GM23338 (cell line): ENCODE measurements around the gene PTPRN2. TPM values are rescaled to one million over a fixed set of nuclear protein-coding genes. Genes with fewer than 3 reads are reported as not detected.

Experiments
- ATAC-seq: fragments of 200-7000 bp; cut with Tn5 transposase; 3 replicates; pipeline ENCODE4 v1.9.1; 2020
- DNase-seq: peaks from one replicate; pipeline ENCODE4 v3.0.0-alpha.2; 2015; ENCODE audit warnings: low spot score
- H2AFZ ChIP-seq: fragments of 200-600 bp; sonication (generic); 2 replicates; pipeline ENCODE4 v1.8.0; 2016; ENCODE audit warnings: antibody characterized with exemption, mild to moderate bottlenecking, moderate library complexity
- H3F3A ChIP-seq: fragments of 200-600 bp; sonication (generic); replicated peaks from 2 replicates; pipeline ENCODE4 v1.8.0; 2017; ENCODE audit warnings: antibody characterized with exemption, mixed run types, low read depth
- H3K27ac ChIP-seq: fragments of 200-600 bp; sonication (generic); 2 replicates; pipeline ENCODE4 v1.6.1; 2016; ENCODE audit warnings: low read depth
- H3K27me3 ChIP-seq: fragments of 200-600 bp; sonication (generic); 2 replicates; pipeline ENCODE4 v1.8.0; 2016; ENCODE audit warnings: mild to moderate bottlenecking, mixed run types, moderate library complexity; ENCODE audit not compliant: insufficient read depth
- H3K36me3 ChIP-seq: fragments of 200-600 bp; sonication (generic); 2 replicates; pipeline ENCODE4 v1.8.0; 2016; ENCODE audit warnings: mild to moderate bottlenecking; ENCODE audit not compliant: insufficient read depth
- H3K4me1 ChIP-seq: fragments of 200-600 bp; sonication (generic); 2 replicates; pipeline ENCODE4 v1.8.0; 2016; ENCODE audit warnings: mild to moderate bottlenecking, moderate library complexity; ENCODE audit not compliant: insufficient read depth
- H3K4me2 ChIP-seq: fragments of 200-600 bp; sonication (generic); 2 replicates; pipeline ENCODE4 v1.7.1; 2017; ENCODE audit warnings: mixed run types
- H3K4me3 ChIP-seq: fragments of 200-600 bp; sonication (generic); 2 replicates; pipeline ENCODE4 v1.6.1; 2016; ENCODE audit warnings: mixed run types
- H3K79me2 ChIP-seq: fragments of 200-600 bp; sonication (generic); replicated peaks from 2 replicates; pipeline ENCODE4 v1.8.0; 2017; ENCODE audit warnings: mild to moderate bottlenecking; ENCODE audit not compliant: insufficient read depth
- H3K9me2 ChIP-seq: fragments of 200-600 bp; sonication (generic); 2 replicates; pipeline ENCODE4 v1.8.0; 2017; ENCODE audit not compliant: insufficient read depth
- H4K20me1 ChIP-seq: fragments of 200-600 bp; sonication (generic); replicated peaks from 2 replicates; pipeline ENCODE4 v1.8.0; 2017; ENCODE audit warnings: mild to moderate bottlenecking; ENCODE audit not compliant: insufficient read depth
- H3K27ac Mint-ChIP-seq: 2 replicates; pipeline ENCODE4 v1.8.0; 2020; ENCODE audit warnings: inconsistent platforms, mild to moderate bottlenecking, moderate library complexity, mixed read lengths
- H3K27me3 Mint-ChIP-seq: 3 replicates; pipeline ENCODE4 v1.8.0; 2022; ENCODE audit warnings: low read depth, mild to moderate bottlenecking, moderate library complexity, mixed read lengths, inconsistent platforms; ENCODE audit not compliant: insufficient read depth, poor library complexity
- H3K36me3 Mint-ChIP-seq: 3 replicates; pipeline ENCODE4 v1.8.0; 2021; ENCODE audit warnings: low read depth, mild to moderate bottlenecking, inconsistent platforms, moderate library complexity, mixed read lengths
- H3K4me1 Mint-ChIP-seq: 3 replicates; pipeline ENCODE4 v1.8.0; 2020; ENCODE audit warnings: mild to moderate bottlenecking, inconsistent platforms, mixed read lengths
- H3K4me3 Mint-ChIP-seq: 3 replicates; pipeline ENCODE4 v1.8.0; 2021; ENCODE audit warnings: moderate library complexity, mild to moderate bottlenecking, inconsistent platforms, mixed read lengths
- H3K9me3 Mint-ChIP-seq: 3 replicates; pipeline ENCODE4 v1.8.0; 2020; ENCODE audit warnings: moderate library complexity, mild to moderate bottlenecking, inconsistent platforms, mixed read lengths
- CREB1 ChIP-seq: fragments of 250-450 bp; sonication (Bioruptor Pico); IDR thresholded peaks from 2 replicates; pipeline ENCODE4 v1.5.0; 2020; ENCODE audit warnings: low read depth, mild to moderate bottlenecking, moderate library complexity
- CTCF ChIP-seq, 2 experiments: fragments of 200-600 bp in 1 of 2; sonication (generic) in 1 of 2; conservative IDR thresholded peaks; 2 replicates each; pipeline versions ENCODE4 v1.5.1 to v1.6.1; 2016 to 2017; ENCODE audit warnings: antibody characterized with exemption in 2 of 2, low read depth in 2 of 2, mild to moderate bottlenecking in 2 of 2, moderate library complexity in 1 of 2
- ETS1 ChIP-seq: IDR thresholded peaks from 2 replicates; pipeline ENCODE4 v1.6.1; 2016; ENCODE audit warnings: antibody characterized with exemption
- EZH2phosphoT487 ChIP-seq: fragments of 200-600 bp; sonication (generic); IDR thresholded peaks from one replicate; pipeline ENCODE4 v1.8.1; 2018; ENCODE audit warnings: antibody characterized with exemption; ENCODE audit not compliant: unreplicated experiment
- JUNB ChIP-seq: IDR thresholded peaks from one replicate; pipeline ENCODE4 v1.6.1; 2016; ENCODE audit warnings: antibody characterized with exemption; ENCODE audit not compliant: unreplicated experiment
- NANOG ChIP-seq: IDR thresholded peaks from 2 replicates; pipeline ENCODE4 v1.6.1; 2016; ENCODE audit warnings: antibody characterized with exemption, borderline replicate concordance
- POLR2AphosphoS5 ChIP-seq: IDR thresholded peaks from 2 replicates; pipeline ENCODE4 v1.6.1; 2016; ENCODE audit warnings: antibody characterized with exemption, low read depth
- ZNF331 ChIP-seq: fragments of 250-450 bp; sonication (Bioruptor Pico); IDR thresholded peaks from 2 replicates; pipeline ENCODE4 v1.5.0; 2020; ENCODE audit warnings: low read depth, mild to moderate bottlenecking, moderate library complexity
- polyA plus RNA-seq: library from polyadenylated mRNA; unstranded; fragments of >200 nt; fragmentation: Nextera tagmentation; extraction: Ambion mirVana; gene quantifications from 2 replicates; pipeline ENCODE4 v1.2.1, GENCODE V29; 2016
- total RNA-seq: library from RNA; depleted of rRNA; stranded (reverse); fragments of >200 nt; shearing (Covaris generic); gene quantifications from 2 replicates; pipeline ENCODE4 v1.2.3, GENCODE V29; 2014
- TF ChIP-seq, protein P1 (sequence below): IDR thresholded peaks from one replicate; pipeline ENCODE4 v1.6.1; 2018; ENCODE audit warnings: antibody characterized with exemption; ENCODE audit not compliant: unreplicated experiment

The PTPRN2 gene
- total and polyA plus RNA-seq, 2 experiments from 2014 or later: 0.87 to 4.0 TPM

DNA sequence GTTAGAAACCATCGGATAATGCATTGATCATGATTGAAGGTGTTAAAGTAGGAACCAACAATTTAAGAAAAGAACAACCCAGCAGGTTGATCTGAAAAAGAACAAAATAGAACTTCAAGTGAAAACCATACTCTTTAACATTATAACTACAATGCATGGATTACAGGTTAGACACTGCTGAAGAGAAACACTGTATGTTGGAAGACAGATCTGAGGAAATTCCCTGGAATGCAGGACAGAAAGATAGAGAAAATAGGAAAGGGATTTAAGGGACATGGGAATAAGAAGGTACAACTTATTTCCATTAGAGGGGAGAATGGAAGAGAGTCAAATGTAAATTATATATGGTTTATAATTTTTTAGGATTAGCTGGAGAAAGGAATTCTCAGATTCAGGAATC lies 947.5 kb downstream of the PTPRN2 start:
- no peaks in the 10 kb centered on the region for H3K9me2 ChIP-seq
- H3K4me1 ChIP-seq: no peaks in the 10 kb centered on the region
- H3K27ac ChIP-seq: no peak overlapping the region
- H3K27me3 ChIP-seq: no peaks in the 10 kb centered on the region
- no peaks in the 10 kb centered on the region for H3K79me2 ChIP-seq
- H3K27me3 Mint-ChIP-seq: peaks cover 4% of the 10 kb centered on the region
- TF ChIP-seq, protein P1, sequence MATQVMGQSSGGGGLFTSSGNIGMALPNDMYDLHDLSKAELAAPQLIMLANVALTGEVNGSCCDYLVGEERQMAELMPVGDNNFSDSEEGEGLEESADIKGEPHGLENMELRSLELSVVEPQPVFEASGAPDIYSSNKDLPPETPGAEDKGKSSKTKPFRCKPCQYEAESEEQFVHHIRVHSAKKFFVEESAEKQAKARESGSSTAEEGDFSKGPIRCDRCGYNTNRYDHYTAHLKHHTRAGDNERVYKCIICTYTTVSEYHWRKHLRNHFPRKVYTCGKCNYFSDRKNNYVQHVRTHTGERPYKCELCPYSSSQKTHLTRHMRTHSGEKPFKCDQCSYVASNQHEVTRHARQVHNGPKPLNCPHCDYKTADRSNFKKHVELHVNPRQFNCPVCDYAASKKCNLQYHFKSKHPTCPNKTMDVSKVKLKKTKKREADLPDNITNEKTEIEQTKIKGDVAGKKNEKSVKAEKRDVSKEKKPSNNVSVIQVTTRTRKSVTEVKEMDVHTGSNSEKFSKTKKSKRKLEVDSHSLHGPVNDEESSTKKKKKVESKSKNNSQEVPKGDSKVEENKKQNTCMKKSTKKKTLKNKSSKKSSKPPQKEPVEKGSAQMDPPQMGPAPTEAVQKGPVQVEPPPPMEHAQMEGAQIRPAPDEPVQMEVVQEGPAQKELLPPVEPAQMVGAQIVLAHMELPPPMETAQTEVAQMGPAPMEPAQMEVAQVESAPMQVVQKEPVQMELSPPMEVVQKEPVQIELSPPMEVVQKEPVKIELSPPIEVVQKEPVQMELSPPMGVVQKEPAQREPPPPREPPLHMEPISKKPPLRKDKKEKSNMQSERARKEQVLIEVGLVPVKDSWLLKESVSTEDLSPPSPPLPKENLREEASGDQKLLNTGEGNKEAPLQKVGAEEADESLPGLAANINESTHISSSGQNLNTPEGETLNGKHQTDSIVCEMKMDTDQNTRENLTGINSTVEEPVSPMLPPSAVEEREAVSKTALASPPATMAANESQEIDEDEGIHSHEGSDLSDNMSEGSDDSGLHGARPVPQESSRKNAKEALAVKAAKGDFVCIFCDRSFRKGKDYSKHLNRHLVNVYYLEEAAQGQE: no peak
- no peak for TF ChIP-seq NANOG
- no peaks in the 10 kb centered on the region for H3F3A ChIP-seq
- H3K4me3 ChIP-seq: no peak overlapping the region
- peaks cover 46% of the 10 kb centered on the region for H3K36me3 Mint-ChIP-seq
- no peak overlapping the region for H3K27ac Mint-ChIP-seq
- H2AFZ ChIP-seq: no peak overlapping the region
- H3K36me3 ChIP-seq: no peaks in the 10 kb centered on the region
- no peaks in the 10 kb centered on the region for H4K20me1 ChIP-seq
- DNase-seq (no peak), ATAC-seq (no peak)
- H3K4me1 Mint-ChIP-seq: no peaks in the 10 kb centered on the region
- H3K9me3 Mint-ChIP-seq: peaks cover 100% of the 10 kb centered on the region
- H3K4me2 ChIP-seq: no peak overlapping the region
- no peak overlapping the region for H3K4me3 Mint-ChIP-seq

DNA sequence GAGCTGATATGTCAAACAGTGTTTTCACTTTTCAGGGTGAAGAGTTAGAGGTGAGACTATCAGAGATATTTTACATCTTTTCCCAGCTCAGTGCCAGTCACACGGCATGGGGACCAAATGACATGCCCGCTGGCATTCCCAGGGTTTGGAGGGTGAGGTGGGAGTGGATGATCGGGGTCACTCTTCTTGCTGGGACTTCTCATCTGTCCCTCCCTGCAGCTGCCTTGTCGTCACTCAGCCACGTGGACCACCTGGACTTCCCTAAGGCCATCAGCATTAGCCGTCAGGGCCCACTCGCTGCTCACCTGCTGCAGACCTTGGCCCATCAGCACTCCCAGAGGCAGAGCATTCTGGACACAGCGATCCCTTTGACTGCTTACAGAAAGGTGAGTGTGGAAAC lies 949.1 kb downstream of the PTPRN2 start:
- H4K20me1 ChIP-seq: no peaks in the 10 kb centered on the region
- H3K4me1 ChIP-seq: no peaks in the 10 kb centered on the region
- no peak overlapping the region for H3K4me3 ChIP-seq
- H3K27me3 Mint-ChIP-seq: peaks cover 6% of the 10 kb centered on the region
- no peak for ATAC-seq
- no peak overlapping the region for H3K4me2 ChIP-seq
- no peaks in the 10 kb centered on the region for H3F3A ChIP-seq
- H3K27me3 ChIP-seq: no peaks in the 10 kb centered on the region
- no peak overlapping the region for H3K4me3 Mint-ChIP-seq
- H3K9me2 ChIP-seq: no peaks in the 10 kb centered on the region
- H3K4me1 Mint-ChIP-seq: no peaks in the 10 kb centered on the region
- H3K27ac ChIP-seq: no peak overlapping the region
- no peak overlapping the region for H3K27ac Mint-ChIP-seq
- H3K36me3 Mint-ChIP-seq: peaks cover 52% of the 10 kb centered on the region
- H2AFZ ChIP-seq: no peak overlapping the region
- peaks cover 100% of the 10 kb centered on the region for H3K9me3 Mint-ChIP-seq
- H3K36me3 ChIP-seq: no peaks in the 10 kb centered on the region
- no peaks in the 10 kb centered on the region for H3K79me2 ChIP-seq
- TF ChIP-seq JUNB (no peak), CREB1 (CRISPR knock-in tag) (no peak), CTCF (conservative IDR thresholded peaks at IDR 0.05; ENCODE audit: low read depth in 2 of 2) (no peak), POLR2AphosphoS5 (no peak), ZNF331 (no peak), EZH2phosphoT487 (no peak), ETS1 (no peak)
- DNase-seq: no peak
